ENCODE results near the gene STAT1. TPM values are rescaled to one million over a fixed set of nuclear protein-coding genes. Genes with fewer than 3 reads are reported as not detected.

Gene STAT1
- 516 and 558 TPM in 2 replicates for total RNA-seq

GRCh38 chr2:191013932-191014652 is at the start of gene STAT1:
TSS of gene STAT1 (minus strand) at chr2:191014171. CDS start at chr2:191010003, 4,168 bp downstream.

Other genes starting within 250 kb of the STAT1 start
- 513 and 659 TPM in 2 replicates for gene GLS, start 133.3 kb downstream of the STAT1 start, total RNA-seq
- gene STAT4, start 136.8 kb upstream of the STAT1 start, total RNA-seq, result 21.4 and 22.2 TPM in 2 replicates
- gene MYO1B, start 231.2 kb upstream of the STAT1 start, total RNA-seq, result 245 and 294 TPM in 2 replicates

Measured in articular chondrocyte of knee joint (primary cell).